Gastrocnemius medialis (tissue), 4 donors: ENCODE results near the gene PROM1. TPM values are rescaled to one million over a fixed set of nuclear protein-coding genes. Genes with fewer than 3 reads are reported as not detected.

Experiments
- ATAC-seq, 2 donors: fragments of 150-250 bp; one replicate each; pipeline ENCODE4 v1.9.1; 2016
- DNase-seq, 2 donors: peaks; one replicate each; pipeline ENCODE4 v3.0.0-alpha.2; 2019
- H3K27ac ChIP-seq, 4 donors: fragments of 200-600 bp; sonication (generic); 1 replicate in 1 of 4; 2 replicates in 3 of 4; pipeline ENCODE4 v1.5.1; 2016 to 2018; ENCODE audit warnings: mild to moderate bottlenecking in 2 of 4, moderate library complexity in 1 of 4
- H3K27me3 ChIP-seq, 3 donors: fragments of 200-600 bp; sonication (generic) in 2 of 3; 1 replicate in 1 of 3; 2 replicates in 2 of 3; pipeline versions ENCODE4 v1.5.1 to v1.6.0; 2016 to 2019; ENCODE audit warnings: mild to moderate bottlenecking in 1 of 3, moderate library complexity in 1 of 3
- H3K36me3 ChIP-seq, 2 donors: fragments of 200-600 bp; sonication (generic) in 1 of 2; one replicate each; pipeline ENCODE4 v1.5.1; 2017 to 2018
- H3K4me1 ChIP-seq, 2 donors: fragments of 200-600 bp; sonication (generic) in 1 of 2; one replicate each; pipeline ENCODE4 v1.5.1; 2016 to 2017; ENCODE audit warnings: mild to moderate bottlenecking in 2 of 2
- H3K4me3 ChIP-seq, 4 donors: fragments of 200-600 bp; sonication (generic) in 3 of 4; 1 replicate in 1 of 4; 2 replicates in 3 of 4; pipeline ENCODE4 v1.5.1; 2016 to 2019; ENCODE audit warnings: mild to moderate bottlenecking in 2 of 4
- H3K9me3 ChIP-seq, 3 donors: fragments of 200-600 bp; sonication (generic) in 2 of 3; 1 replicate in 1 of 3; 2 replicates in 2 of 3; pipeline ENCODE4 v1.5.1; 2016 to 2019
- POLR2A ChIP-seq, 2 donors: fragments of 450-650 bp; IDR thresholded peaks; one replicate each; pipeline ENCODE4 v1.6.1; 2017; ENCODE audit warnings: antibody characterized with exemption in 2 of 2, mild to moderate bottlenecking in 2 of 2, moderate library complexity in 2 of 2
- in situ Hi-C, 4 donors: fragments of 200-750 bp; cut with MboI; loops; one replicate each; pipeline versions ENCODE4 v1.15.0 to v1.8.0; 2017; ENCODE audit warnings: low sequenced_read_pairs in 4 of 4
- intact Hi-C: fragments of 100-400 bp; cut with DNase I; formaldehyde crosslinking; loops from one replicate; pipeline ENCODE4 v1.15.1; 2023; ENCODE audit warnings: low total_unique reads
- total RNA-seq, 4 donors: library from RNA; depleted of rRNA; stranded (reverse); fragments of >200 nt; gene quantifications; one replicate each; pipeline versions ENCODE4 v1.1.0 to v1.2.3, GENCODE V29; 2016
- TF ChIP-seq, protein P1 (sequence below), 5 experiments: fragments of 450-650 bp in 3 of 5; fragments of 200-600 bp in 2 of 5; sonication (generic) in 2 of 5; IDR thresholded peaks in 4 of 5; conservative IDR thresholded peaks in 1 of 5; 1 replicate in 4 of 5; 2 replicates in 1 of 5; pipeline ENCODE4 v1.5.1; 2016 to 2019; ENCODE audit warnings: antibody characterized with exemption in 5 of 5, mild to moderate bottlenecking in 3 of 5, moderate library complexity in 3 of 5

The PROM1 gene
- total RNA-seq, 4 donors from 2014 or later, result 0.11 to 2.9 (median 0.58) TPM; not detected in 1

DNA sequence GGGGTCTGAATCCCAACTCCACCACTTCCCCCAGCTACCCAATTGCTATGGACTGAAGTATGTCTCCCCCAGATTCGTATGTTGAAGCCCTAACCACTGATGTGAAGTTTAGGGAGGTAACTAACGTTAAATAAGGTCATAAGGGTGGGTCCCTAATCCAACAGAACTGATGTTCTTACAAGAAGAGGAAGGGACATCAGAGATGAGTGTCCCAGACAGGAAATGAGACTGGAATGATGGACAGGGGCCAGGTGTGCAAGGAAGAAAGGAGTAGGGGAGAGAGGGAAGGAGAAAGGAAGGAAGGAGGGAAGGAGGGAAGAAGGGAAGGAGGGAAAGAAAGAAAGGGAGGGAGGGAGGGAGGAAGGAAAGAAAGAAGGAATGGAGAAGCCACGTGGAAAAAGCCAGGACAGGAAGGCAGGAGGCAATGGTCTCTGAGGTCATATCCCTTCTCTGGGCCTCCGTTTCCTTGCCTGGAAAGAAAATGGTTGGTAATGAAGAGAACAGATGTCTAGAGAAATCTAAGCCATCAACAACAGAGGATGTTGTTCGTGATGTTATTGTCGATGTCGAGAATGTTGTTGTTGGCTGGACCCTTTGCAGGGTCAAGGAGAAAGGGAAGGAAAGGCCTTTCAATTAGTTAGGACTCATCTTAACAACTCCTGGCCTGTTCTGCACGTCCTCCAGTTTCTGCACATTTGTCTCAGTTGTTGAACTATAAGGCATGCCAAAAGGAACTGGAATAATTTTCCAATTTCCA, 61.8 kb downstream of the PROM1 start:
- no peaks in the 10 kb centered on the region for H3K9me3 ChIP-seq
- in situ Hi-C loops (loop anchor here in 2 of 4 donors (10.0 to 25.0 kb wide), 2 partner anchors 173 to 535 kb away; no protein-coding TSS in a partner anchor), intact Hi-C loops (loop anchor here (5.0 kb wide), 1 partner anchor 190 kb away; no protein-coding TSS in a partner anchor)
- peak overlapping the region in 2 of 4 donors; percentile 32 to 36 for H3K27ac ChIP-seq
- ATAC-seq (no peak), DNase-seq (no peak)
- no peaks in the 10 kb centered on the region for H3K27me3 ChIP-seq
- no peak for TF ChIP-seq POLR2A (IDR thresholded peaks at IDR 0.05)
- TF ChIP-seq, protein P1, sequence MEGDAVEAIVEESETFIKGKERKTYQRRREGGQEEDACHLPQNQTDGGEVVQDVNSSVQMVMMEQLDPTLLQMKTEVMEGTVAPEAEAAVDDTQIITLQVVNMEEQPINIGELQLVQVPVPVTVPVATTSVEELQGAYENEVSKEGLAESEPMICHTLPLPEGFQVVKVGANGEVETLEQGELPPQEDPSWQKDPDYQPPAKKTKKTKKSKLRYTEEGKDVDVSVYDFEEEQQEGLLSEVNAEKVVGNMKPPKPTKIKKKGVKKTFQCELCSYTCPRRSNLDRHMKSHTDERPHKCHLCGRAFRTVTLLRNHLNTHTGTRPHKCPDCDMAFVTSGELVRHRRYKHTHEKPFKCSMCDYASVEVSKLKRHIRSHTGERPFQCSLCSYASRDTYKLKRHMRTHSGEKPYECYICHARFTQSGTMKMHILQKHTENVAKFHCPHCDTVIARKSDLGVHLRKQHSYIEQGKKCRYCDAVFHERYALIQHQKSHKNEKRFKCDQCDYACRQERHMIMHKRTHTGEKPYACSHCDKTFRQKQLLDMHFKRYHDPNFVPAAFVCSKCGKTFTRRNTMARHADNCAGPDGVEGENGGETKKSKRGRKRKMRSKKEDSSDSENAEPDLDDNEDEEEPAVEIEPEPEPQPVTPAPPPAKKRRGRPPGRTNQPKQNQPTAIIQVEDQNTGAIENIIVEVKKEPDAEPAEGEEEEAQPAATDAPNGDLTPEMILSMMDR (IDR thresholded peaks at IDR 0.05 in 4 of 5, conservative IDR thresholded peaks at IDR 0.05 in 1 of 5), result no peak
- peaks cover 5 to 8% of the 10 kb centered on the region in 2 donors for H3K4me1 ChIP-seq
- H3K36me3 ChIP-seq, result no peaks in the 10 kb centered on the region
- H3K4me3 ChIP-seq, result no peak overlapping the region

GRCh38 chr4:16019649-16020048, 64.2 kb downstream of the PROM1 start:
- Histone ChIP-seq H3K27me3 (no peaks in the 10 kb centered on the region), H3K4me1 (peaks cover 0 to 5% of the 10 kb centered on the region in 2 donors), H3K4me3 (no peak overlapping the region), H3K27ac (no peak overlapping the region), H3K9me3 (no peaks in the 10 kb centered on the region), H3K36me3 (no peaks in the 10 kb centered on the region)
- intact Hi-C loops, result loop anchor here (5.0 kb wide), 1 partner anchor 193 kb away; no protein-coding TSS in a partner anchor
- DNase-seq, result no peak
- in situ Hi-C loops, result loop anchor here in 2 of 4 donors (10.0 to 25.0 kb wide), 2 partner anchors 175 to 532 kb away; no protein-coding TSS in a partner anchor
- no peak for ATAC-seq
- no peak for TF ChIP-seq POLR2A (IDR thresholded peaks at IDR 0.05)
- TF ChIP-seq, protein P1 (IDR thresholded peaks at IDR 0.05 in 4 of 5, conservative IDR thresholded peaks at IDR 0.05 in 1 of 5), result no peak

- ATAC-seq (no peak), DNase-seq (no peak)
- TF ChIP-seq POLR2A (IDR thresholded peaks at IDR 0.05), result no peak
- TF ChIP-seq, protein P1 (IDR thresholded peaks at IDR 0.05 in 4 of 5, conservative IDR thresholded peaks at IDR 0.05 in 1 of 5), result no peak
- intact Hi-C loops (no loop called here), in situ Hi-C loops (loop anchor here in 1 of 4 donors (25.0 kb wide), 1 partner anchor 532 kb away; no protein-coding TSS in a partner anchor)
- Histone ChIP-seq H3K4me3 (no peak overlapping the region), H3K27me3 (no peaks in the 10 kb centered on the region), H3K27ac (no peak overlapping the region), H3K4me1 (peaks cover 0 to 5% of the 10 kb centered on the region in 2 donors), H3K9me3 (no peaks in the 10 kb centered on the region), H3K36me3 (no peaks in the 10 kb centered on the region)
Measured at GRCh38 chr4:16018841-16019240, 65.0 kb downstream of the PROM1 start.

DNA sequence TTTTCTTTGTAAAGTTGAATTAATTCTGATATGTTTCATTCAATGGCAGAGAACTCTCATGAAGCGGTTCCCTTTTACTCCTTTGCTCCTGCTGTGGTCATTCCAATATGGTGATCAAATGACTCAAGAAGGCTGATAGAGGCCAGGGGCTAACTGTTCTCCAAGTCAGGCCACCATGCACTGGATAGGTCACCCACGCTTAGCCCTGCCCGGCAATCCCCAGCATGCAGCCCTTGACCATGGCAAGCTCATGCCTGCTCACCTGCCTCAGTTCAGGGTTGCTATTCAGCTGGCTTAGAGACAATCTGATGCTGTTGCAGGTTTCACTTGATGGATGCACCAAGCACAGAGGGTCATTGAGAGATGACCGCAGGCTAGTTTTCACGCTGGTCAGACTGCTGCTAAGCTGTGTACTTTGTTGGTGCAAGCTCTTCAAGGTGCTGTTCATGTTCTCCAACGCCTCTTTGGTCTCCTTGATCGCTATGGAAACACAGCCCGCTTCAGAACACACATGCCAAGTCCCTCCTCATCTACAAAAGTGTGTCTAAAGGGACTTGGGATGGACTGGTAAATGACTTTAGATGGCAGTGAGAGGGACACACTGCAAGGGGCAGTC, 65.7 kb downstream of the PROM1 start:
- H3K36me3 ChIP-seq, result no peaks in the 10 kb centered on the region
- ATAC-seq (no peak), DNase-seq (no peak)
- no peak overlapping the region for H3K27ac ChIP-seq
- H3K27me3 ChIP-seq, result no peaks in the 10 kb centered on the region
- H3K4me1 ChIP-seq, result peaks cover 0 to 5% of the 10 kb centered on the region in 2 donors
- TF ChIP-seq POLR2A (IDR thresholded peaks at IDR 0.05), result no peak
- TF ChIP-seq, protein P1 (IDR thresholded peaks at IDR 0.05 in 4 of 5, conservative IDR thresholded peaks at IDR 0.05 in 1 of 5), result no peak
- intact Hi-C loops, result no loop called here
- in situ Hi-C loops, result loop anchor here in 1 of 4 donors (25.0 kb wide), 1 partner anchor 531 kb away; no protein-coding TSS in a partner anchor
- no peaks in the 10 kb centered on the region for H3K9me3 ChIP-seq
- no peak overlapping the region for H3K4me3 ChIP-seq
